GM12873 (cell line): ENCODE data around the gene ADAMTS9.

Experiments
- CTCF ChIP-seq: IDR thresholded peaks from 2 replicates; pipeline ENCODE4 v1.5.1; 2012; ENCODE audit warnings: low read depth, mild to moderate bottlenecking, moderate library complexity, low read length, control low read depth; ENCODE audit not compliant: insufficient read depth; ENCODE audit errors: missing control alignments

Gene ADAMTS9

DNA sequence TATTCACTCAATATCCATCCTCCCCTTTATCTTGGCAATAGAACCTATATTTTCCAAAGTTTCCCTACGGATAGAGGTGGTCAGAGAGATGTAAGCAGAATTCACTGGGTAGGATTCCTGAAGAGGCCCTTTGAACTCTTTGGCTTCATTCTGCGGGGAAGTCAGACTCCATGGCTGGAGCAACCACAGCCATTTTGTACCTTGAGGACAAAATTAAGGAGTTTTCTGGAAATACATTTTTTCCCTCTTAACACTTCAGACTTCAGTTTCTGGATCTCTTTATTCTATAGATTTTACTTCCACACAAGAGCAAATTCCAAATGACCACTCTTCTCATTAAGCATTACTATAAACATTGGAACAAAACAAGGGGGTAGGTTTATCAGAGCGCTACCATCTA lies 43.3 kb downstream of the ADAMTS9 start:
- TF ChIP-seq CTCF, result no peak

GRCh38 chr3:64642327-64643151 lies 45.3 kb downstream of the ADAMTS9 start:
- TF ChIP-seq CTCF, result no peak

DNA sequence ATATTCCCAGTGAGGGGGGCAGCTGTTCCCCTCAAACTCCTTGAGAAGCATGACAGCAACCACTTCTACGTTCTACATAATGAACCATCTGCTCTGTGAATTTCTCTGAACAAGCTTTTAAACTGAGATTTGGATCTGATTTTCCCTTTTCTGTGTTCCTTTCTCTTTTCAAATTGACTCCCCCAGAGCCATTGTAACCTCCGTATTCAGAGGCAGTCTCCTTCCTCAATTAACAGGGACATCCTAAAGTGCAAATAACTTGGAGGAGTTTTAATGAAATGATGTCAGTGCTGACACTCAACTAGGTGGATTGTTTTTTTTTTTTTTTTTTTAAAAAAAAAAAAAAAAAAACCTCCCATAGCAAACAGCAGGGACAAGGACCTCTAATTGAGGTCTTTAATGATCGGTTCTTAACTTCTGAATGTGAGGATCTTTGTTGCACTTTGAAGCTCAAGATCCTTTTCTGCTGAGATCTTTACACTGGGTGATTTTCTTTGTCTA lies 48.8 kb downstream of the ADAMTS9 start:
- no peak for TF ChIP-seq CTCF

DNA sequence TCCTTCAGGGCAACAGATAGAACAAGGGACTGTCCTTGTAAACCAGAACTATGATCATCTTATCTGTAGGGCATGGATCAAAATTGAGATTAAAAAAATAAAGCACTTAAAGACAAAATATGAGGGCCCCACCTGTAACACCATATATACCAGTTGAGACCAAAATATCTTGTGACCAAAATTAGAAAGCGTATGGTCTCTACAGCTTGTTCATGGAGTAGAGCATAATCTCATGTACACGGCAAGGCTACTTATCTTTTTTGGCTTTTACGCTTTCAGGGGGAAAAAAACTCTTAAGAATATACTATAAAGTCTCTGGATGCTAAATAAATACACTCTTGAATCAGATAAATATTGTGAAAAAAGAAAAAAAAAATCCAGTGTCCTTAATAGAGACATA lies 49.3 kb downstream of the ADAMTS9 start:
- TF ChIP-seq CTCF, result no peak

DNA sequence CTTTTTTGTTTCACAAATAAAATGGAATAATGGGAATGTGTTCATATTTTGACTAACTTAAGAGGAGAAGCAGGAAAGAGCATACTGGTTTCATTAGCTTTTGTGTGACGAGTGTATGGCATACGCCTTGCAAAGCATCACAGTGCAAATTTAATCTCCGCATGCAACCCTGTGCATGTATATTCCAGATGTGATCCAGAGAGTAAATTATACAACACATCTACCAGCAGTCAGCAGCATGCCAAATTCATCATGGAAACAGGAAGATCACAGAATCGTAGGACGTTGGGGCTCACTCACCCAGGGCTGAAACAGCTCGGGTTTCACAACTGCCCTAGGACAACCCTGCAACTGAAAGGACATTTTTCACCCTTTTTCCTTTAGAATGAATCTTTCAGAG lies 53.4 kb downstream of the ADAMTS9 start:
- TF ChIP-seq CTCF, result no peak

DNA sequence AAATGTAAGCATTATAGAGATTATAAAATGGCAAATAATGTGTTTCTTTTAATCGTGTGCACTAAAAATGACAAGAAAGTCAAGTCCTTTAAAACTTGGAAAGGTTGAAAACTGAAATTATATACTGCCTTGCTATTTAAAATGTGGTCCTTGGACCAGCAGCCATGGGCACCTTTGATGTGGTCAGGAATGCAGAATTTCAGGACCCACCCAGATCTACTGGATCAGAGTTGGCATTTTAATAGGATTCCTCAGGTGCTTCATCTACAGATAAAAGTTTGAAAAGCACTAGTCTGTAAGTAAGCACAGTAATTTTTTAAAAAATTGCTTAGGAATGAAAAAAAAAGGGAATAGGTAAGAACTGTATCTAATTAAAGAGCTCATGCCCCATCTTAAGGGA lies 55.8 kb downstream of the ADAMTS9 start:
- TF ChIP-seq CTCF, result no peak

DNA sequence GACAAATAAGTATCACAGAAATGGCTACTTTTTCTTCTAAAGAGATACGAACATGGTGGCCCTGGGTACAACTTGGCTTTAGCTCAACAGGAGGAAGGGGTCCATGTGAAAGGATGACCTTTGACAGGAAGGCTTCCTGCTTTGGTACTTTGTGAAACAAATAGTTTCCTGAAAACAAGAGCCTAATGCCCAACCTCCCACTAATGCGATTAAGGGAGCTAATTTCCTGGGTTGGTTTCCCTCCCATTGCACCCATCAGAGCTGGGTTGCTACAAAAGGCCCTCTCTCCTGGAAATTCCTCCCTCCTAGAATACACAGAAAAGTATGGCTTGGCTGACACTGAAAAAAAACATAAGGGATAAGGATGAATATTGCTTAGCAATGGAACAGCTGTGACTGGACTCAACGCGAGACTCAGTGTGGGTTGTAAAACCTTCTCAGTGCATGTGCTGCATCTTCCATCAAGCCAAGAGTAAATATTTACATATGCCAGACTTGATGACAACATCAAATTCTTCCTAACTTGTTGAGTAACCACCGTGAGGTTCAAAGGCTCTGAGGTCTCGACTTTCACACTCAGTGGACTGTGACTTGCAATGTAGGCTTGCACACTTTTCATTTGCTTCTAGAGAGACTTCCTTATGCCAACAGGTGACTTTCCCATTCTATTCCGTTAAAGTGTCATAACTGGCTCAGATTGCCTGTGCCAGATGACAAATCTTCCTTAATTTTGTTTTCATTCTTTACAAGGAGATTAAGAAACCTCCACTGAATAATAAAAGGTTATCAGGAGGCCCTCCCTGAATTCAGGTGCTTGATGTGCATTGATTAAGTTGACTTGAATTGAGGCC lies 60.1 kb downstream of the ADAMTS9 start:
- no peak for TF ChIP-seq CTCF
